K562 (cell line): ENCODE measurements around the gene RBM3.

Experiments
- RBM34 ChIP-seq: fragments of 200-400 bp; formaldehyde crosslinking; IDR thresholded peaks from 2 replicates; pipeline ENCODE4 v1.6.1; 2018; ENCODE audit warnings: low read length, borderline replicate concordance; ENCODE audit not compliant: insufficient read depth
- SIRT6 ChIP-seq: IDR thresholded peaks from one replicate; pipeline ENCODE4 v1.6.1; 2012; ENCODE audit warnings: low read depth, mild to moderate bottlenecking, control low read depth, inconsistent platforms, low read length, moderate library complexity
- SMARCA5 ChIP-seq: fragments of 450-650 bp; IDR thresholded peaks from 2 replicates; pipeline ENCODE4 v1.6.1; 2016
- TCF7L2 ChIP-seq: fragments of 150-350 bp; IDR thresholded peaks from 2 replicates; pipeline ENCODE4 v1.6.1; 2016; ENCODE audit warnings: low read depth, mild to moderate bottlenecking, low read length, moderate library complexity

- TF ChIP-seq SIRT6, result no peak
- no peak for TF ChIP-seq SMARCA5
- TF ChIP-seq TCF7L2, result no peak
- TF ChIP-seq RBM34, result no peak
Measured at GRCh38 chrX:48538641-48539344, 35.5 kb upstream of the RBM3 start.
